Measurements from ENCODE around the gene VAV2.
"Not testable (repeated sequence)": the region's sequence is repeated elsewhere in the genome, so short reads cannot be mapped to it uniquely, and the experiment has no call there.

The VAV2 gene

GRCh38 chr9:133914442-133915342, 77.4 kb downstream of the VAV2 start:
- no peak for DNase-seq

- DNase-seq = no peak
Observed at GRCh38 chr9:133913571-133914369, 78.4 kb downstream of the VAV2 start.

DNA sequence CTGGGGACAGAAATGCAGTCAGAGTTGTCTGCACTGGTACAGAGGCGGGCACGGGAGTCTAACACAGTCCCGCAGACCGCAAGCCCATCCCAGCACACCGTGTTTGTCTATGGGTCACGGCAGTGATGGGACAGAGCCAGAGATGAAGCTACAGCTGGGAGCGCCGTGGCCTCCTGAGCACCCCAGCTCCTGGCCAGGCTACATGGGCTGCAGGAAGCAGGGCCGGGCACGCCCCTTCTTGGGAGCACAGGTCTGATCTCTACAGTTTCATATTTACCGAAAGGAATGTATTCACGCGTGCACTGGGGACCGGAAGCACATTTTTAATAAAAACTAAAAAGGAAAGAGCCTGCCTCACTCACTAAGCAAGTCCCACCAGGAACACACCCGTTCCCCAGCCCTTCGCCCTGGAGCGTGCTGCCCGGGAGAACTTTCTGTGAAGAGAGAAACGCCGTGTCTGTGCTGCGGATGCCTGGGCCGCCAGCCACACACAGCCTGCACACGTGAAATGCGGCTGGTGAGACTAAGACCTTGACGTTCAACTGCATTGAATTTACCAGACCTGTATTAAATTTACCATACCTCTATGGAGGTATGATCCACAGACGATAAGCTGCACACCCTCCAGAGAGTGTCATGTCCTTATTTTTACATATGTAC, 81.1 kb downstream of the VAV2 start:
- no peak for DNase-seq

GRCh38 chr9:133906932-133907910, 84.9 kb downstream of the VAV2 start:
- DNase-seq = no peak

DNA sequence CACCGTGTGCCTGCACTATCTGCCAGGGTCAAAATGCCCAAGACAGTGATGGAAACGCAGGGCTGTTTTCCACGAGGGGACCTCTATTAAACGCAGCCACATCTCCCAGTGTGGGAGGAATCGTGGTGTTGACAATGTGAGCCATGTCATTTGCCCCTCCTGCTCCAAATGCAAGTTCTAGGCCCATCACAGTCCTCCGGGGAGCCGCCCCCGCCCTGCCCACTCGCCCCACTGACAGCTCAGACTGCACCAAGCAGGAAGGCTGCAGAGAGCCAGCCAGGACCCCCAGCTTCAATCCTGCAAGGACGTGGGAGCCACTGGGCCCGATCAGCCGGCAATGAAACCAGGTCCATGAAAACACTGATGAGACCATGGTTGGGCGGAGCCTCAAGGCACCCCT, 85.9 kb downstream of the VAV2 start:
- no peak for DNase-seq

GRCh38 chr9:133905493-133905892, 86.6 kb downstream of the VAV2 start:
- no peak for DNase-seq

GRCh38 chr9:133904346-133905090, 87.6 kb downstream of the VAV2 start:
- DNase-seq = no peak

DNA sequence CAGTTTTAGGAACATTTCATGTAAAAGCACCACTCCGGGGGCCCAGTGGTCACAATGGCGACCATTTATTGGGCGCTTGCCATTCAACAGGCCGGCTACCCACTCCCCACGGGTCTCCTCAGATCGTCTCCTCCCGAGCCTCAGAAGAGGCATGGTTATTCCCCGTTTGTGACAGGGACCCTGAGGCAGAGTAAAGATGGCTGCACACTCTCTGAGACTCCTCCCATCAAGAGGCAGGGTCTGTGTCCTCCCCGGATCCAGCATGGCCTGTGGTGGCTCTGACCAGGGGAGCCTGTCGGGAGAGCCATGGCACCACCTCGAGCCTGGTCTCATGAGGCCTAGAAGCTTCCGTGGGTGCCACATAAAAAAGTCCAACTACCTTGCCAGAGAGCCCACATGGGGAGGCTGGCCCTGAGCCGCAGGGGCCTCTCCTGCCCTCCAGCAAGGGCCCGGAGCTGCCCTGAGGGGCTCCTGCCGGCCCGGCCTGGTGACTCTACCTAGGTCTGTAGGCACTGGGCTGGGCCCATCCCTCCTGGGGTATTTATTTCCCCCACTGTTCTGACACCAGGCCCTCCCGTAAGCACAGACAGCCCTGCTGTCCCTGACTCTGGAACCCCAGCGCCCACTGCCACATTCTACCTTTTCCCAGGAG, 90.8 kb downstream of the VAV2 start:
- DNase-seq = no peak

- no peak for DNase-seq
Observed at GRCh38 chr9:133897675-133898074, 94.4 kb downstream of the VAV2 start.

DNA sequence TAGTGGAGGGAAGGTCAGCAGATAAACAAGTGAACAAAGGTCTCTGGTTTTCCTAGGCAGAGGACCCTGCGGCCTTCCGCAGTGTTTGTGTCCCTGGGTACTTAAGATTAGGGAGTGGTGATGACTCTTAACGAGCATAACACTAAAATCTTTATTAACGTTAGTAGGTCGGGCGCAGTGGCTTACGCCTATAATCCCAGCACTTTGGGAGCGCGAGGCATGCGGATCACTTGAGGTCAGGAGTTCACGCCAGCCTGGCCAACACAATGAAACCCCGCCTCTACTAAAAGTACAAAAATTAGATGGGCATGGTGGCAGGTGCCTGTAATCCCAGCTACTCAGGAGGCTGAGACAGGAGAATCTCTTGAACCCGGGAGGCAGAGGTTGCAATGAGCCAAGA, 96.1 kb downstream of the VAV2 start:
- DNase-seq = not testable (repeated sequence)

- no peak for DNase-seq
Observed at GRCh38 chr9:133895335-133895734, 96.8 kb downstream of the VAV2 start.

- no peak for DNase-seq
Observed at GRCh38 chr9:133894377-133895321, 97.5 kb downstream of the VAV2 start.

GRCh38 chr9:133893191-133893994, 98.7 kb downstream of the VAV2 start:
- DNase-seq = no peak

GRCh38 chr9:133892193-133892920, 99.8 kb downstream of the VAV2 start:
- no peak for DNase-seq

GRCh38 chr9:133891741-133892140, 100.4 kb downstream of the VAV2 start:
- DNase-seq = no peak

DNA sequence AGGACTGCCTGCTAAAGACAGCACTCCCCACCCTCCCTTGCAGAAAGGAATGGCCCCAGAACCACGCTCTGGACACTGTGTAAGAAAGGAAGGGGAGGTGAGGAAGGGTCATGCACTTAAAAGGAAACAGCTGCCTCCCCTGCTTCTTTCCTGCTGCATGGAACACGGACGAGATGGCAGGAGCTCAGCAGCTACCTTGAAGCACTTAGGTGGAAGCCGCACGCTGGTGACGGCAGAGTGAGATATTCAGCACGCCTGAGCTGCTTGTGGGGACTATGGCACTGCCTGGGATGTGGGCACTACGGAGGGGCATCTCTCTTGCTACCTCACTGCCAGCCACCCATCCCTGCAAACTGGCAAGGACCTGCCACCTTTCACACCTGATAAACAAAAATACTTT, 101.5 kb downstream of the VAV2 start:
- no peak for DNase-seq

GRCh38 chr9:133889584-133890301, 102.4 kb downstream of the VAV2 start:
- no peak for DNase-seq

Data from right hindlimb (tissue), 1 donor.